Measurements from ENCODE around the gene OMA1.

Gene OMA1

DNA sequence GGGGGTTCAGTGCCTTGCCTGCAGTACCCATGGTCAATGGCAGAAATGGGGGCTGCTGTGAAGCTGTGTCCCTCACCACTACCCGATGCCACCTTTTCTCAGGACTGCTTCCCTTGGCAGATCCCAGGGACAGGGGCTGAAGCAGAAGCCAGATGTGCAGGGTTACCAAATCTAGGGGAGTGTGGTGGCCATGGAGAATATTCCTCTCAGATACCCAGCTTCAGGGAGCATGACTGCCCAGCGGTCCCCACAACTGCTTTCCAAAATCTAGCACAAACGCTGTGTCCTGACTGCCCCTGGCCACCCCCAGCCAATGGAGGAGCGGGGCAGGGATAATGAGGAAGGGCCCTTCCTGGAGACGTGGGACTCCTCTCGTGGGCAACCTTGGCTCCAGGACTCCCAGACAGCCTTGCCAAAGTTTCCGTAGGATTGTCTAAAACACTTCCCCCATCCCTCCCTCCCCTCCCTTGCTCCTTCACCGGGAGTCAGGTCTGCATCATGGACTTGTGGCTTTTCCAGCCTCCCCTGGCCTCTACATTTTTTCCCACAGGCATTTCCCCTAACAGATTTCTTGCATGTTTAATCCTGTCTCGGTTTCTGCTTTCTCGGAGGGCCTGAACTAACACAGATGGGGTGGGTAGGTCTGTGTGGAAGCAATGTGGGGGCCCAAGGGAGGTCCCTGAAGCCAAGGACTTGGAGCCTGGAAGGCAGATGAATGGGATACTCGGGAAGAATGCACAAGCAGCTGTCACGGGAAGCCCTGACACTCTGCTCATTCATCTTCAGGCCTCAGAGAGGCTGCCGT lies 80.5 kb downstream of the OMA1 start:
- WGBS (ENCODE audit: extremely low coverage, insufficient coverage, insufficient read length) = no CpG with 5 or more reads among the region's 13 CpGs
- no peaks in the 10 kb centered on the region for H3K4me1 ChIP-seq (ENCODE audit: control insufficient read depth in 1 of 2, insufficient read depth in 2 of 2, low read length in 2 of 2)
- no peaks in the 10 kb centered on the region for H3K36me3 ChIP-seq (ENCODE audit: control insufficient read depth in 1 of 2, insufficient read depth in 2 of 2, low read length in 2 of 2)
- DNase-seq = no peak
- H4K12ac ChIP-seq (ENCODE audit: low read depth, low read length) = no peak overlapping the region
- H3K4ac ChIP-seq (ENCODE audit: low read depth, low read length) = no peak overlapping the region
- H2BK5ac ChIP-seq (ENCODE audit: low read depth, low read length, poor library complexity) = no peak overlapping the region
- no peak overlapping the region for H2AK5ac ChIP-seq (ENCODE audit: low read length)
- H3K79me2 ChIP-seq (ENCODE audit: control insufficient read depth, insufficient read depth, low read length, poor library complexity) = no peaks in the 10 kb centered on the region
- no peak overlapping the region for H3K18ac ChIP-seq (ENCODE audit: low read length)
- no peak overlapping the region for H3K9ac ChIP-seq (ENCODE audit: low read length)
- no peak overlapping the region for H3K27ac ChIP-seq (ENCODE audit: low read depth, low read length)
- H3K27me3 ChIP-seq (ENCODE audit: insufficient read depth, low read length) = no peaks in the 10 kb centered on the region
- H3K14ac ChIP-seq (ENCODE audit: low read length) = no peak overlapping the region
- no peak overlapping the region for H2BK12ac ChIP-seq (ENCODE audit: low read length)
- peaks cover 2% of the 10 kb centered on the region for H3K9me3 ChIP-seq (ENCODE audit: insufficient read depth, low read depth, low read length)
- no peak overlapping the region for H4K8ac ChIP-seq (ENCODE audit: low read depth, low read length)
- no peak overlapping the region for H3K23ac ChIP-seq (ENCODE audit: low read length)
- no peaks in the 10 kb centered on the region for H3K79me1 ChIP-seq (ENCODE audit: low read length)
- no peak overlapping the region for H4K91ac ChIP-seq (ENCODE audit: low read depth, low read length)
- H2BK120ac ChIP-seq (ENCODE audit: insufficient read depth, low read length, poor library complexity) = no peak overlapping the region
- no peak overlapping the region for H3K4me3 ChIP-seq (ENCODE audit: low read depth, low read length)
- no peak overlapping the region for H3K4me2 ChIP-seq (ENCODE audit: low read length)
- no peak overlapping the region for H2AFZ ChIP-seq (ENCODE audit: insufficient read depth, low read length, poor library complexity)

DNA sequence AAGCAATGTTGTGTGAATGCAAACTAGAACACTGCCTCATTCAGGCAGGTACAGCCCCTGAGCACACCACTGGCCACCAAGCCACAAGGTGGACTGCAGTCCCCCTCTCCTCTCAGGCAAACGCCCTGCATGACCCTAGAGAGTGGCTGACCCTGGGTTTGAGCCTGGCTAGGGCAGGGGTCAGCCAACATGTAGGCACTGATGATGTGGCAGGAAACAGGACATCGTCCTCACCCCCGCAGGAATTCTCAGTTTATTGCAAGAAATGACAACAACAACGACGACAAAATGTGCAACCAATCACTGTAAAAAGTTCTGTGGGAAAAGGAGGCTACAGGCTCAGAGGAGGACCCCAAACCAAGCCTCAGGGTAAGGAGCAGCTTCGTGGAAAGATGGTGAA lies 81.3 kb downstream of the OMA1 start:
- Histone ChIP-seq H3K36me3 (ENCODE audit: control insufficient read depth in 1 of 2, insufficient read depth in 2 of 2, low read length in 2 of 2) (no peaks in the 10 kb centered on the region), H3K14ac (ENCODE audit: low read length) (no peak overlapping the region), H2AFZ (ENCODE audit: insufficient read depth, low read length, poor library complexity) (no peak overlapping the region), H3K9ac (ENCODE audit: low read length) (no peak overlapping the region), H3K23ac (ENCODE audit: low read length) (no peak overlapping the region), H3K4me2 (ENCODE audit: low read length) (no peak overlapping the region), H3K79me1 (ENCODE audit: low read length) (no peaks in the 10 kb centered on the region), H3K4ac (ENCODE audit: low read depth, low read length) (no peak overlapping the region), H3K27me3 (ENCODE audit: insufficient read depth, low read length) (no peaks in the 10 kb centered on the region), H4K8ac (ENCODE audit: low read depth, low read length) (no peak overlapping the region), H4K12ac (ENCODE audit: low read depth, low read length) (no peak overlapping the region), H3K18ac (ENCODE audit: low read length) (no peak overlapping the region), H3K4me1 (ENCODE audit: control insufficient read depth in 1 of 2, insufficient read depth in 2 of 2, low read length in 2 of 2) (no peaks in the 10 kb centered on the region), H2BK120ac (ENCODE audit: insufficient read depth, low read length, poor library complexity) (no peak overlapping the region), H3K9me3 (ENCODE audit: insufficient read depth, low read depth, low read length) (peaks cover 2% of the 10 kb centered on the region), H2BK12ac (ENCODE audit: low read length) (no peak overlapping the region), H3K79me2 (ENCODE audit: control insufficient read depth, insufficient read depth, low read length, poor library complexity) (no peaks in the 10 kb centered on the region), H3K27ac (ENCODE audit: low read depth, low read length) (no peak overlapping the region), H4K91ac (ENCODE audit: low read depth, low read length) (no peak overlapping the region), H2BK5ac (ENCODE audit: low read depth, low read length, poor library complexity) (no peak overlapping the region), H3K4me3 (ENCODE audit: low read depth, low read length) (no peak overlapping the region), H2AK5ac (ENCODE audit: low read length) (no peak overlapping the region)
- WGBS (ENCODE audit: extremely low coverage, insufficient coverage, insufficient read length) = no CpG with 5 or more reads among the region's 6 CpGs
- DNase-seq = no peak

DNA sequence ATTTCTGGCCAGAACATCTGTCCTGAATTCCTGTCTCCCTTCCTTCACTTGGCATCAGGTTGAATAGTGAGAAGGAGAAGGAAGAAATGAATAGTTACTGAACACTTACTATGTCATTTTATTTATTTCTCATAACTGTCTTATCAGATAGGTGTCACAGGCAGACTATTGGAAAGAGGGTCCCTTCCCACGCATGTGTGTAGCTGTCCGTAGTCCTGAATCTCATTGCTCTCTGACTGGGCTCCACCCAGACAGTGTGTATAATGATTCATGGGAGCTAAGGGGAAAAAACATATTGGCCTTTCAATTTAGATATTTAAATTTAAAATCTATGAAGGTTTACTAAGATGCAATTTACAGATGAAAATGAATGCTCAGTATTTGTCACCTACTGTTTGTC lies 86.1 kb downstream of the OMA1 start:
- Histone ChIP-seq H2BK12ac (ENCODE audit: low read length) (no peak overlapping the region), H3K9me3 (ENCODE audit: insufficient read depth, low read depth, low read length) (peaks cover 2% of the 10 kb centered on the region), H3K4me1 (ENCODE audit: control insufficient read depth in 1 of 2, insufficient read depth in 2 of 2, low read length in 2 of 2) (no peaks in the 10 kb centered on the region), H3K4ac (ENCODE audit: low read depth, low read length) (no peak overlapping the region), H3K18ac (ENCODE audit: low read length) (no peak overlapping the region), H3K79me2 (ENCODE audit: control insufficient read depth, insufficient read depth, low read length, poor library complexity) (no peaks in the 10 kb centered on the region), H2BK120ac (ENCODE audit: insufficient read depth, low read length, poor library complexity) (no peak overlapping the region), H4K12ac (ENCODE audit: low read depth, low read length) (no peak overlapping the region), H2BK5ac (ENCODE audit: low read depth, low read length, poor library complexity) (no peak overlapping the region), H4K8ac (ENCODE audit: low read depth, low read length) (no peak overlapping the region), H3K36me3 (ENCODE audit: control insufficient read depth in 1 of 2, insufficient read depth in 2 of 2, low read length in 2 of 2) (no peaks in the 10 kb centered on the region), H3K14ac (ENCODE audit: low read length) (no peak overlapping the region), H3K27me3 (ENCODE audit: insufficient read depth, low read length) (no peaks in the 10 kb centered on the region), H3K4me3 (ENCODE audit: low read depth, low read length) (no peak overlapping the region), H3K27ac (ENCODE audit: low read depth, low read length) (no peak overlapping the region), H3K9ac (ENCODE audit: low read length) (no peak overlapping the region), H3K23ac (ENCODE audit: low read length) (no peak overlapping the region), H4K91ac (ENCODE audit: low read depth, low read length) (no peak overlapping the region), H2AK5ac (ENCODE audit: low read length) (no peak overlapping the region), H3K79me1 (ENCODE audit: low read length) (no peaks in the 10 kb centered on the region), H2AFZ (ENCODE audit: insufficient read depth, low read length, poor library complexity) (no peak overlapping the region), H3K4me2 (ENCODE audit: low read length) (no peak overlapping the region)
- no CpG with 5 or more reads among the region's 2 CpGs for WGBS (ENCODE audit: extremely low coverage, insufficient coverage, insufficient read length)
- no peak for DNase-seq

DNA sequence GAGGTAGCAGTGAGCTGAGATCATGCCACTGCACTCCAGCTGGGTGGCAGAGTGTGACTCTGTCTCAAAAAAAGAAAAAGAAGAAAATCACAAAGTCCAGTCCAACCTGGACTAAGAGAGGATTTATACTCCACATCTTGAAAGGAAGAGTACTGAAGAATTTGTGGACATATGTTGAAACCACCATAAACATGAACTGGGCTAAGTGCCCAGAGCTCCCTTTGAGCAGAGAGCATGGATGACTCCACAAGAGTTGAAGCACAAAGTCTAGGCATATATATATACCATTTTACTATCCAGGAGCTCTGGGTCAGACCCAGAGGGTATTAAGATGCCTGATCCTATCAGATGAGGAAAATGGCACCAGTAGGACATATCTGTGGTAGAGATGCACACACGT lies 86.6 kb downstream of the OMA1 start:
- Histone ChIP-seq H3K27ac (ENCODE audit: low read depth, low read length) (no peak overlapping the region), H2BK120ac (ENCODE audit: insufficient read depth, low read length, poor library complexity) (no peak overlapping the region), H2BK12ac (ENCODE audit: low read length) (no peak overlapping the region), H3K79me1 (ENCODE audit: low read length) (no peaks in the 10 kb centered on the region), H2BK5ac (ENCODE audit: low read depth, low read length, poor library complexity) (no peak overlapping the region), H3K18ac (ENCODE audit: low read length) (no peak overlapping the region), H3K23ac (ENCODE audit: low read length) (no peak overlapping the region), H4K8ac (ENCODE audit: low read depth, low read length) (no peak overlapping the region), H3K4me2 (ENCODE audit: low read length) (no peak overlapping the region), H2AFZ (ENCODE audit: insufficient read depth, low read length, poor library complexity) (no peak overlapping the region), H3K4me1 (ENCODE audit: control insufficient read depth in 1 of 2, insufficient read depth in 2 of 2, low read length in 2 of 2) (no peaks in the 10 kb centered on the region), H3K4me3 (ENCODE audit: low read depth, low read length) (no peak overlapping the region), H3K36me3 (ENCODE audit: control insufficient read depth in 1 of 2, insufficient read depth in 2 of 2, low read length in 2 of 2) (no peaks in the 10 kb centered on the region), H3K27me3 (ENCODE audit: insufficient read depth, low read length) (no peaks in the 10 kb centered on the region), H3K9ac (ENCODE audit: low read length) (no peak overlapping the region), H3K4ac (ENCODE audit: low read depth, low read length) (no peak overlapping the region), H3K14ac (ENCODE audit: low read length) (no peak overlapping the region), H4K12ac (ENCODE audit: low read depth, low read length) (no peak overlapping the region), H3K9me3 (ENCODE audit: insufficient read depth, low read depth, low read length) (no peaks in the 10 kb centered on the region), H4K91ac (ENCODE audit: low read depth, low read length) (no peak overlapping the region), H3K79me2 (ENCODE audit: control insufficient read depth, insufficient read depth, low read length, poor library complexity) (no peaks in the 10 kb centered on the region), H2AK5ac (ENCODE audit: low read length) (no peak overlapping the region)
- DNase-seq = no peak
- no CpG with 5 or more reads among the region's 1 CpG for WGBS (ENCODE audit: extremely low coverage, insufficient coverage, insufficient read length)

Measured in trophoblast cell (in vitro differentiated cells and primary cell).